HG03175 (cell line): ENCODE results near the gene NOL4L.
"Not testable (repeated sequence)": the region's sequence is repeated elsewhere in the genome, so short reads cannot be mapped to it uniquely, and the experiment has no call there.

Experiments
- ATAC-seq: cut with Tn5 transposase; IDR thresholded peaks from one replicate; pipeline ENCODE4 v1.9.1; 2021; ENCODE audit warnings: mild to moderate bottlenecking, moderate library complexity; ENCODE audit not compliant: unreplicated experiment

NOL4L gene

DNA sequence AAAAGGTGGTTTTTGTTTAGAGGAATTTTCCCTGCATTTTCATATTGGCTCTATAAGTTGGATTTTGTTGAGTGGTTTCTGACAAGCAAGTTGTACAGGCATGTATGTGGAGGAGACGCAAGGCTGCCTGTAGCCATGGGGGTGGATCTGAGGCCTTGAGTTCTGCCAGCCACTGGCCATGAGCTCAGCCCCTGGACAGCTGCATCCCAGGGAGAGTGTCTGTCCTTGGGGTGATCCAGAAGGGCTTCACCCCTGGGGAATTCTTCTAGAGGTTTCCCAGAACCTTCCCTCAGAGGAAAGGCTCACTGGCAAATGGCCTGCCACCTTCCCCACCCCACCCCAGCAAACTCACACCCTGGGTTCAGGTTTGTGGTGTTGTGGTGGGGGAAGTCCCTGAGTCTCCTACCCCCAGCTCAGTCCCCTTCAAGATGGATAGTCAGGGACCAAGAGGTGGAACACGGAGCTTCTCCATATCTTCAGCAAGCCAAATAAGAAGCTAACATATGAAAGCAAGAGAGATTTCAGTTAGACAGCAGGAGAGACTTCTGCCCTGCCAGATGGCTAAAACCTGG lies 11.6 kb upstream of the NOL4L start:
- no peak for ATAC-seq

DNA sequence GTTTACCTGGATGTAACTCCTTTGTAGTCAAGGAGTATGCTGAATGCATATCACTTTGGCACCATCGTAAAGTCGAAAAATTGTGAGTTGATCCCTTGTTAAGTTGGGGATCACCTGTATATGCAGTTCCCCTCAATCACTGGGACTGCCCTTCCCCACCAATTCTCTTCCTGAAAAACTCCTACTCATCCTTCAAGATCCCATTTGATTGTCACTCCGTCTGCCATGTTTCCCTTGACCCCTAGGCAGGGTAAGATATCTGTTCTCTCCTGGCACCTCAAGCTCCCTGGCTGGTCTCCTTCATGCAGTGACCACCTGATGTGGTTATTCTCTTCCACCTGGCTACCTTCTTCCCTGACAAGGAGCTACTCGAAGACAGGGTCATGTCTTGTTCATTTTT lies 10.0 kb upstream of the NOL4L start:
- no peak for ATAC-seq

DNA sequence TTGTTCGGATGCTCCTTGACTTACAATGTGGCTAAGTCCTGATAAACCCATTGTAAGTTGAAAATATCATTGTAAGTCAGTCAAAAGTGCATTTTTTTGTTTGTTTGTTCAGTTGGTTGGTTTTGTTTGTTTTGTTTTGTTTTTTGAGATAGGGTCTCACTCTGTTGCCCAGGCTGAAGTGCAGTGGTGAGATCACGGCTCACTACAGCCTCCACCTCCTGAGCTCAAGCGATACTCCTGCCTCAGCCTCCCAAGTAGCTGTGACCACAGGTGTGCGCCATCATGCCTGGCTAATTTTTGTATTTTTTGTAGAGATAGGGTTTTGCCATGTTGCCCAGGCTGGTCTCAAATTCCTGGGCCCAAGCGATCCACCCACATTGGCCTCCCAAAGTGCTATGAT lies 9.5 kb upstream of the NOL4L start:
- not testable (repeated sequence) for ATAC-seq

DNA sequence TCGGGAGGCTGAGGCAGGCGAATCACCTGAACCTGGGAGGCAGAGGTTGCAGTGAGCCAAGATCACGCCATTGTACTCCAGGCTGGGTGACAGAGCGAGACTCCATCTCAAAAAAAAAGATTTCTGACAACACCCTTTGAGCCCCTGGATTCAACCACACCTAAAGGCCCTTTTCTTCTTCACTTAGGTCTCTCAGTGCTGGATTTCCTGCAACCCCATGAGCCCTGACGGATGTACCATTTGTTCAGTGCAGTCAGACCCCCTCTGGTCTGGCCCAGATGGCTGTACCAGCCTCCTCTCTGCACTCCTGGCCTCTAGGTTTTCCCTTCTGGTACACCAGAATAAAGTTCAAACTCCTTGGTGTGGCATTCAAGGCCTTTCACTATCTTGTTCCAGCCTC lies 9.1 kb upstream of the NOL4L start:
- ATAC-seq = no peak

DNA sequence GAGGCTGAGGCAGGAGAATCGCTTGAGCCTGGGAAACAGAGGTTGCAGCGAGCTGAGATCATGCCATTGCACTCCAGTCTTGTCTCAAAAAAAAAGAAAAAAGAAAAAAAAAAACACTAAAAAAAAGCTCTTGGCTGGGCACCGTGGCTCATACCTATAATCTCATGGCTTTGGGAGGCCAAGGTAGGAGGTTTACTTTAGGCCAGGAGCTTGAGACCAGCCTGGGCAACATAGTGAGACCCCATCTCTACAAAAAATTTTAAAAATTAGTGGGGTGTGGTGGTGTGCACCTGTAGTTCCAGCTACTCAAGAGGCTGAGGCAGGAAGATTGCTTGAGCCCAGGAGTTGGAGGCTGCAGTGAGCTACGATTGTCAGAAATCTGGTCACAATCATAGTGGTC lies 7.5 kb upstream of the NOL4L start:
- not testable (repeated sequence) for ATAC-seq

DNA sequence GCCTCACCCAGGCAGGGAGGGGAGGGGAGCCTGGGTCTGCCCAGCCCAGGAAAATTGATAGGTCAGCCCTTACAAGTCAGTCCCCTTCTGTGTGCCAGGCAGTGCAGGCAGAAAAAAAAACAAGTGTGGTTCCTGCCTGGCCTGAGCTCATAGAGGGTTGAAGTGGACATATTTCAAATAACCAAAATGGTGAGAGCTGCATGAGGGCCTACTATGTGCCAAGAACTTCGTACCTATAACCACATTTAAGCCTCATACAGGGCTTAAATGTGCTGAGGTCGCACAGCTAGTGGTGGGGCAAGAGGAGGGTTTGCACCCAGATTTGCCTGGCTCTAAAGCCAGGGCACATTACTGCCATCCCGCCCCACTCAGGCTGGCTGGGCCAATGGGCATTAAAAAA lies 6.9 kb upstream of the NOL4L start:
- ATAC-seq = no peak

DNA sequence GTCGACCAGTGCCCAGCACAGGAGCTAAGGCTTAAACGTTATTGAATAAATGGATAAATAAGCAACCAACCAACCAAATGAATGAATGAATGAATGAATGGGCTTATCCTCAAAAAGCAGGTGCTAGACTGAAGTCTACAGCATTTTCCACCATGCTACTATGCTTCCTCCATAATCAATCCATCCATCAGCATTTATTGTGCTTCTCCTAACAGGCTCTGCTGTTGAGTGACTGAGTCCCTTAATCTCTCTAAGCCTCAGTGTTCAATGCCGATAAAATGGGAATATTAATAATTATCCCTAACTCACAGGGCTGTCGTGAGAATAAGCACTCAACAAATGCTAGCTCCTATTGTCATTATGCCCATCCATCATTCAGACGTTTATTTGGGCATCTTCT lies 4.6 kb upstream of the NOL4L start:
- no peak for ATAC-seq

DNA sequence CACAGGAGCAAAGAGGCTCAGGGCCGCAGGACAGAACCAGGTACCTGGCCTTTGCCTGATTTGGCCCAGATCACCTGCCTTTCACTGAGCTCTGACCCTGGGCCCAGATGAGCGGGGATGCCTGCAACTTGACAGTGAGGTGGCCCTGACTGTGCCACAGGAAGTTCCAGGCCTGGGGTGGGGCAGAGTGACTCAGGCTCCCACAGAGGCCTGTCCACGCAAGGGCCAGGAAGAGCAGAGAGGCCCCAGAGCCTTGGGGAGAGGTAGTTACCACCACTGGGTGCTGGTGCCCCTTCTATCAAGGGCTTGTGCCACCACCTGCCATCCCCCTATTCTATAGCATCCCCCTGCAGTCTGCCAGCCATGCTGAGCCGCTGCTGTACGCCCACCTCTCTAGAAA lies 4.1 kb upstream of the NOL4L start:
- no peak for ATAC-seq

DNA sequence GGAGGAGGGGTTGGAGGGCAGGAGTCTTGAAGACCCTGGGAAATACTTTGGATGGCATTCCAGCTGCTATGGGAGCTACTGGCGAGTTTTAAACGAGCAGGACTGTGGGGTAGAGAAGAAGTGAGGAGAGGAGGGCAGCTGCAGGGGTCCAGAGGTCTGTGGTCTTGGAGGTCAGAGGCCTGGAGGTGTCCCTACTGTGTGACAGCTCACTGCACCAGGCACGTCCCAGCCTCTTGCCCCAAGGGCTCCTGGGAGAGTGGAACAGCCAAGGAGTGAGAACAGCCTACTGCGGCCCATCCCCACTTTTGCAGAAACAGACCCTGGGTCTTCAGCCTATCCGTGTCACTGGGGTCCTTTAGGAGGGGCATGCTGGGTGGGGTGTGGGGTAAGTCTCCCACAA lies 2.9 kb upstream of the NOL4L start:
- ATAC-seq = no peak

DNA sequence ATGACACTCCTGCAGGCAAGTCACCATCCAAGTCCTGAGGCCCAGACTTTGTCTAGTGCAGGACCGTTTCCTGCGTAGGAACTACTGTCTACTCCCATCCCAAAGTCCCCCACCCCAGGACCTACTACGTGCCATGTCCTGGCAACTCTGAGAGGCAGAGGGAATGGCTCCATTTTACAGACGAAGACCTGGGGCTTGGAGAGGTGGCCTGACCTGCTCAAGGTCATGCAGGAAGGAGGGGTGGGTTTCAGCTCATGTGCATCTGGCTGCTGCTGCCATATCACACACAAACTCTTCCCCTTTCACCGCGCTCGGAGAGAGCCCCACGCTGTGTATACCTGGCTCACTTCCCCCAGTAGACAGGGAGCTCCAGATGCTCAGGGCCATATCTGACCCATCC lies 1.2 kb upstream of the NOL4L start:
- no peak for ATAC-seq

DNA sequence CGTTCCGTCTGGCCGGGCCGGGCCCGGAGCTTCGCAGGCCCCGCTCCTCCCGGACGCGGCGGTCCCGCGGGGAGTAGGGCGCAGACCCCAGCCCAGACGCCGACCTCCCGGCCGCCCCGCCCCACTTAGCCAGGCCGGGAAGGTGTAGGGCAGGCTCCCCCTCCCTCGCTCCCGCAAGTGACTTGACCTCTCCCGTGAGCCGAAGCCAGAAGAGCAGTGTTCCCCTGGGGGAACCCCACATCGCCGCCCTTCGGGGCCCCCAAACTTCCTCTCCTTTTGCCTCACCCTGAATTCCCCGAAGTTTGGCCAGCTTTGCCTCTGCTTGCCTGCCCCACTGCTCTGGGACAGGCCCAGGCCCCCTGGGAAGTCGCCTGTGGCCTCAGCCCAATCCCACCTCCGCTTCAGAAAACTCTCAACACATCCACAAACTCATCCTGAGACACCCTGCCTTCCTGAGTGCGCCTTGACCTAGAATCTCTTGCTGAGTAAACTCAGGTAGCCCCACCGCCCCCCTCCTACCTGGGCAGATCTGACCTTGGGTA lies 524 bp upstream of the NOL4L start:
- no peak for ATAC-seq

DNA sequence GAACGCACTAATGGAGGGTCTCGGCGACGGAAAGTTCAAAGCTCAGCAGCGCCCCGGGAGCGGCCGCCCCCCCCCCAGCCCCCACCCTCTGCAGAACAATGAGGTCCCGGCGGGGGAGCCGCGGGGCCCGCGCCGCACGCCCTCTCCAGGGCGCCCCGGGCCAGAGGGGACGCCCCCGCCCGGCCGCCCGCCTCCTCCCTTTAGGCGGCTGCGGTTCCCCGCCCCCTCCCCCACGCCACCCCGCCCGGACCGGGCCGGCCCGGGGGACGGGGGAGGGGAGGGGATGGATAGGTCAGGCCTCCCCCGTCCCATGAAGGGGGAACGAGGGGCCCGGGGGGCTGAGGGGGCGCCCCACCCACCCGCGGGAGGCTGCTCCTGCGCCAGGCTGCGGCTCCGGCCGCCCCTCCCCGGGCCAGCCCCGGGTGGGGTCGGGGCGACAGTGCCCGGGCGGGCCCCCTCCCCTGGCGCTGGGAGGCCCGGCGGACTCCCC lies 1.5 kb downstream of the NOL4L start:
- no peak for ATAC-seq

DNA sequence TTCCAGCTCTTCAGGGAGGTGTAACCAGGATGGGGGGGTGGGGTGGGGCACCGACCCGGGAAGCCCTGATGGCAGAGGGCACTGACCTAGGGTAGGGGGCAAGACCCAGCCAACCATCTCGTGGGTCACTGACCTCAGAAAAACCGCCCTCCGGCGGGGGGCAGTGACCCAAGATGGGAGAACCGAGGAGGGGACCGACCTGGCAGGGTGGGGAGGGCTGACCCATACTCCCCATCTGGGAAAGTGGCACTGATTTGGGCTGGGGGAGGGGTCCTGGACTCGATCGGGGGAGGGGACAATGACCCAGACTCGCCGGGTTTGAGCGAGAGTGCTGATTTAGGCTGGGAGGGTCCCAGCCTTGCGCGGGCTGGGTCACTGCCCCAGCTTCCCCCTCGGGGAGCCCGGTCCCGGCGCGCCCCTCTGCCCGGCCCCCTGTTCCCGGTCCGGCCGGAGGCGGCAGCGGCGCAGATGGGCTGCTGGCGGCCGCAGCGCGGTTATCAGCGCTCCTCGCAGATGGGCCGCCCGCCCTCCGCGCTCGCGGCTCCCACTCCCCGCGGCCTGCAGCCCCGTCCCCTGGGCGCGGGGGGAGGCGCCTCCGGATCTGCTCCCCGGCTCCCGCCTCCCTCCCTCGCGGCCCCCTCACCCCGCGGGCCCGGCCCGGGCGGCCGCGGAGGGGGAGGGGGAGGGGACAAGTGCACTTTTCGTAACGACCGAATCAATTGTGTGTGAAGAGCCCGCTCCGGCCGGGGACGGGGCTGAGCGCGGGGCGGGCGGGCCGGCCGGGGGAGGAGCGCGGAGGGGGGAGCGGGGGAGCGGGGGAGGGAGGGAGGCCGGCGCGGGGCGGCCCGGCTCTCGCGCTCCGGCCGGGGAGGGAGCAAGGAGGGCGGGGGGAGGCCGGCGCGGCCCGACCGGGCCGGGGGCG lies 2.2 kb downstream of the NOL4L start:
- ATAC-seq = no peak

DNA sequence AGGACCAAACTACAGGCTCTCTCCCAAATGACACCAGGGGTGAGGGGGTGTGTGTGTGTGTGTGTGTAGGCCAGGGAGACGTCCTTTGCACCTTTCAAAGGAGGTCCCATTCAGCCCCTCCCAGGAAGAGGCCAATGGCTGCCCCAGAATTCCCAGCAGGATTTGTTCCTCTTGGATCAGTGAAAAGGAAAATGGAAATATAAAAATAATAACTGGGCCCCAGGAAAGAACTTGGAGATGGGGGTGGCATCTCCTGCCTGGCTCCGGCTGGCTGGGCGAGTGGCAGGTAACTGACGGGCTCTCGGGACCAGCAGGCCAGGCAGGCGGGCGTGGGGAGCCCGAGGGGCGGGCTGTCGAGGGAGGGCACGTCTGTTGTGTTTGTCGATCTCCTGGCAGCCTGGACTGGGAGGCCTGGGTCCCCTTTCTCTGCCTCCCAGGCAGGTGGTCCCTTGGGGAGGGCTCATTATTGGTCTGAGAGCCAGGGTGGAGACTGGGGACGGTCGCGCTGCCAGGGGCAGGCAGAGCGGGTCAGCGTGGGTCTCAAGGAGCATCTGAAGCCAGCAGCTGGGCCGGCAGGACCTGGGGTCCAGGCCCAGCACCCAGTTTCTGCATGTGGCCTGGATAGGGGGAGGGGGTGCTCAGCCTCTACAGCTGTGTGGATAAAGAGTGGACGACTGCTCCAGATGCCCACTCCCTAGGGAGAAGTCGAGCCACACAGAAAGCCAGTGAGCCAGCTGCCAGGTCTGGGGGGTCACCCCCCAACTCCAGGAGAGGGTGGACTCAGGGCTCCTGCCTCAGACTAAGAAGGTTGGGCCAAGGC lies 3.1 kb downstream of the NOL4L start:
- ATAC-seq = no peak

DNA sequence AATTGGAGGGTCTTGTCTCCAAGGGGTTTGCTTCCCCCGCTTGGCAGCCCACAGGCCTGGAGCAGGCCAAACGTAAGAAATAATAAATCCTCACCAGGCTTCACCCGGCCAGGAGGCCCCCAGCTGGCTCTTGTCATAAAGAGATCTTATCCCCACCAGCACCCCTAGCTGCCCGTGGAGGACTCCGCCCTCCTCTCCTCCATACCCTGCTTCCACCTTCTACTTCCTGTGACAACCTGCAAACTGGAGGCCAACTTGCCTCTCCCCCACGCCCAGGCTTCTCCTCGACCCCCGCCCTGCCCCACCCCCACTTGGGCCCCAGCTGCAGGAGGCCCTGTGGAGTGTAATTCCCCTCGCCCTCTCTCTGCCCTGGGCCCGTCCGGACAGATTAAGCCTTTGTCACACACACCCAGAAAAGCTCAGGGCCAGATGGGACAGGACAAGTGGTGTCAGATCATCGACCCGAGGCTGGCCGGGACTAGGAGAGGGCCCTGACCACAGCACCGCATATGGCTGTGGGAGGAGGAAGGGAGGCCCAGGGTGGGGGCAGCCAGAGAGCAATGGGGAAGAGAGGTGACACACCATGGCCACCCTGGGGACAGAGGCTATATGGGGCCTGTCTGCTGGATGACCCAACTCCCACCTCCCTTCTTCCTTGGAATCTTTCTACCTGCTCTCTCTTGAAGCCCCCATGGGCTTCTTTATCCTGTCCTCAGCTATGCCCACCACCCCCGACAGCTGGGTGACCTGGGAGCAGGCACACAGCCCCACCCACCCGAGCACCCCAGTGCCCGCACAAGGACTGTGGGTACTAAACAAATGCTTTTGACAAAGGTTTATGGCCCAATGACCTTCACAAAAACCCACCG lies 3.9 kb downstream of the NOL4L start:
- ATAC-seq = no peak

DNA sequence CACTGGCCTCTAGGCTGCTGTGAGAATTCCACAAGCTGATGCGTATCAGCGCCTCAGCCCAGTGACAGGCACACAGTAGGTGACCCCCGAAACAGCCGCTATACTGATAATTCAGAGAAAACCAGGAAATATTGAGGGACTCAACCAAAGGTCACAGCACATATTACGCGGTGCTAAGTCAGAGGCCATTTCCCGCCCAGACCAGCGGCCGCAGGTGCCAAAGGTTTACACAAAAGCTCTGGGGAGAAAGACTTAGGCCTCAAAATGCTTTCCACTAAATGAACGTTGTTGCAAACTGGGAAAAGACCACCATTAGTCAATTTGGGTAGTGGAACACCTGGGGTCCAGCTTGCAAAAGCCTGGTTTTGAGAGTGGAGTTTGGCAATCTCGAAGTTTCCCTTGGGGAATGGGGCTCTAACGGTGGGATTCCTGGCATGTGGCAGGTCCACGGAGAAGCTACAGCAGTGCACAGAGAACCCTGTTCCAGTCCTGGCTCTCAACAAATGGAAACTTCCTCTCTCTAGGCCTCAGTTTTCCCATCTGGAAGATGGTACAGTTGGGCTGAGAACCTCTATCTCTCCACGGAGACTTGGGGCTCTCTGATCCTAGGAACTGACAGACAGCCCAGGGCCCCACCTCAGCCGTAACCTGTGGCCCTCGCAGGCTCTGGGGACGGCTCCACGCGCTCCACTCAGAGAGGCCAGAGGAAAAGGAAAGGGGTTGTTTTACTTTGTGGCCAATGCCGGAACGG lies 4.7 kb downstream of the NOL4L start:
- no peak for ATAC-seq

DNA sequence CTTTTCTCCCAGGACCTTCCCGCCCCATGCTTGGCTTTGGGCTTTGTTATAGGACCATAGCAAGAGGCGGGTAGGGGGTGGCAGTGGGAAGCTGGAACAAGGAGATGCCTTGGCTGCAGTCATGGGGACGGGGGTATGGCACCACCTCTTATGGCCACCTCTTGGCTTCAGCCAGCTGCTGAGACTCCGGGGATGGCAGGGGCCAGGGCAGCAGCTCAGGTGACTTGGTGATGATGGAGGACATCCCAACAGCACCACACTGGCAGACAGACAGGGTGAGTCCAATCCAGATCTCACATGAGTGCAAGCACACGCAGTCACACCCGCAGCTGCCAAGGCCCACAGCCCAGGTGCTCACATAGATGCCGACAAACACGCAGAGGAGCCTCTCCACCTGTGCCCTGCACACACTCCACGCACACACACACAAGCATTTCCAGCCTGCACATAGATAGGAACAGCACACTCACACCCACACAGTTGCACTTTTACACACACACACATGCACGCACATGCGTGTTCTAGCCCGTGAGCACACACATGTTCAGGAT lies 6.2 kb downstream of the NOL4L start:
- no peak for ATAC-seq

DNA sequence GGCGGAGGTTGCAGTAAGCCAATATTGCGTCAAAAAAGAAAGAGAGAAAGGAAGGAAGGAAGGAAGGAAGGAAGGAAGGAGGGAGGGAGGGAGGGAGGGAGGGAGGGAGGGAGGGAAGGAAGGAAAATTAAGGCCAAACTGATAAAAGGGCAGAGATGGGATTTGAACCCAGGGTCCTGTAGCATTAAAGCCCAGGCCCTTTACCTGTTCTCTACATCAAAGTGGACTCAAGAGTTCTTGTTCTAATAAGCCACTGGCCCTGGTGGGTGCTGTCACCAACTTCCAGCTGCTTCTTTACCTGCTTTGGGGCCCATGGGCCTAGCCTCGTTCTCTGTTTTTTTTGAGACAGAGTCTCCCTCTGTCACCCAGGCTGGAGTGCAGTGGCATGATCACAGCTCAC lies 7.1 kb downstream of the NOL4L start:
- not testable (repeated sequence) for ATAC-seq

DNA sequence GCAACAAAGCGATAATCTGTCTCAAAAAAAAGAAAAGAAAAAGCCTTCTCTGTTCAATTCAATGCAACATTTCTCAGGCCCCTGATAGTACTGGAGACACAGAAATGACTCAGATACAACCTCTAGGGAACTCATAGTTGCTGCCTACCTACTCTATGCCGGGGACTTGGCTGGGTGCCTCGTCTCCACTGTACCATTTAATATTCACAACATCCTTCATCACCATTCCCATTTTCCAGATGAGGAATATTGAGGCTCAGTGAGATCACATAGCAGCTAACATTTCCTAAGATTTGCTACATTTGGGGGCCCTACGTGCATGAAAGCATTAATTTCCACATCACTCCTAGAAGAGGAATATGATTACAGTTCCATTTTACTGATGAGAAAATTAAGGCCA lies 7.5 kb downstream of the NOL4L start:
- ATAC-seq = no peak
